Vagina (tissue), 2 donors: ENCODE measurements around the gene DEPP1.

Experiments
- POLR2A ChIP-seq, 2 donors: fragments of 450-650 bp; IDR thresholded peaks; one replicate each; pipeline ENCODE4 v1.6.1; 2017; ENCODE audit warnings: antibody characterized with exemption in 2 of 2, mild to moderate bottlenecking in 2 of 2, moderate library complexity in 2 of 2
- POLR2AphosphoS5 ChIP-seq, 2 donors: sonication (generic); formaldehyde crosslinking; IDR thresholded peaks; one replicate each; pipeline ENCODE4 v1.9.0; 2017; ENCODE audit warnings: antibody characterized with exemption in 2 of 2, mild to moderate bottlenecking in 2 of 2, low read depth in 1 of 2; ENCODE audit not compliant: insufficient read depth in 1 of 2
- TF ChIP-seq, protein P1 (sequence below), 3 experiments: fragments of 450-650 bp in 2 of 3; fragments of 200-600 bp in 1 of 3; sonication (generic) in 1 of 3; IDR thresholded peaks; one replicate each; pipeline ENCODE4 v1.5.1; 2017 to 2019; ENCODE audit warnings: antibody characterized with exemption in 3 of 3, mild to moderate bottlenecking in 2 of 3, moderate library complexity in 2 of 3

DNA sequence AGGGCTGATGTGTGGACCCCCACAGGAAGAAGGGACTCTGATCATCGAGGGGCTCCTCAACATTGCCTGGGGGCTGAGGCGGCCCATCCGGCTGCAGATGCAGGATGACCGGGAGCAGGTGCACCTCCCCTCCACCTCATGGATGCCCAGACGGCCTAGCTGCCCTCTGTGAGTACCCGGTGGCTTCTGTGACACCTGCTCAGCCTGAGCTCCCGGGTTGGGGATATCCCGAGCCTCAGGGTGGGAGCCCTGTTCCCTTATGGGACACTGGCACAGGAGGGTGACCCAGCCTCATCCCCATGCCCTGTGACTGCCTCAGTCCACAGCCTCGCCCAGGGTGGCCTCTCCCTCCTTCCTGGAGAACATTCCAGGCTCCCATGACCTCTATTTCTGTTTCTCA lies 3.9 kb upstream of the DEPP1 start:
- TF ChIP-seq POLR2A (IDR thresholded peaks at IDR 0.05) (no peak), POLR2AphosphoS5 (IDR thresholded peaks at IDR 0.05; ENCODE audit: insufficient read depth in 1 of 2, low read depth in 1 of 2) (no peak)
- TF ChIP-seq, protein P1, sequence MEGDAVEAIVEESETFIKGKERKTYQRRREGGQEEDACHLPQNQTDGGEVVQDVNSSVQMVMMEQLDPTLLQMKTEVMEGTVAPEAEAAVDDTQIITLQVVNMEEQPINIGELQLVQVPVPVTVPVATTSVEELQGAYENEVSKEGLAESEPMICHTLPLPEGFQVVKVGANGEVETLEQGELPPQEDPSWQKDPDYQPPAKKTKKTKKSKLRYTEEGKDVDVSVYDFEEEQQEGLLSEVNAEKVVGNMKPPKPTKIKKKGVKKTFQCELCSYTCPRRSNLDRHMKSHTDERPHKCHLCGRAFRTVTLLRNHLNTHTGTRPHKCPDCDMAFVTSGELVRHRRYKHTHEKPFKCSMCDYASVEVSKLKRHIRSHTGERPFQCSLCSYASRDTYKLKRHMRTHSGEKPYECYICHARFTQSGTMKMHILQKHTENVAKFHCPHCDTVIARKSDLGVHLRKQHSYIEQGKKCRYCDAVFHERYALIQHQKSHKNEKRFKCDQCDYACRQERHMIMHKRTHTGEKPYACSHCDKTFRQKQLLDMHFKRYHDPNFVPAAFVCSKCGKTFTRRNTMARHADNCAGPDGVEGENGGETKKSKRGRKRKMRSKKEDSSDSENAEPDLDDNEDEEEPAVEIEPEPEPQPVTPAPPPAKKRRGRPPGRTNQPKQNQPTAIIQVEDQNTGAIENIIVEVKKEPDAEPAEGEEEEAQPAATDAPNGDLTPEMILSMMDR (IDR thresholded peaks at IDR 0.05) = no peak
